H4 (cell line): ENCODE results near the gene VANGL1. TPM values are rescaled to one million over a fixed set of nuclear protein-coding genes. Genes with fewer than 3 reads are reported as not detected.

Experiments used
- DNase-seq: peaks from one replicate; pipeline ENCODE4 v3.0.0-alpha.2; 2015; ENCODE audit warnings: low spot score
- total RNA-seq: library from RNA; depleted of rRNA; stranded (reverse); fragments of >200 nt; shearing (Covaris generic); gene quantifications from 2 replicates; pipeline ENCODE4 v1.2.3, GENCODE V29; 2014

Gene VANGL1
- total RNA-seq, 1 experiment from 2014 or later: 8.2 TPM

DNA sequence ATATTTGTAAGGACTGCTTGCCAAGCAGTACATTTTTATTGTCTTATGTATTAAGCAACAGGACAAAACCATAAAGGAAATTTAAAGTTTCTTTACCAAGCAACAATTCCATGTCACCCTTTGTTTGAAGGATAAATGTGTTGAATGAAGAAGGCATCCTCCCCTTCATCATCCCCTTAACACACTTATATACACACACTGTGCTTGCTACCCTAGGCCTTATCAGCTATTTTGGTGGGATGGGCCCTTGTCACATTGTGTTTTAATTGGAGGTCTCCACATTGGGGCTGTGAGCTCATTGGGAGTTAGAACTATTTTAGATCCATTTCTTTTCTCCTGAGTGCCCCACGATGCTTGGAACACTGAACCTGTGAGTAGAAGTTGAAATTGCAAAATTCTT is 1.9 kb downstream of the VANGL1 start:
- no peak for DNase-seq

DNA sequence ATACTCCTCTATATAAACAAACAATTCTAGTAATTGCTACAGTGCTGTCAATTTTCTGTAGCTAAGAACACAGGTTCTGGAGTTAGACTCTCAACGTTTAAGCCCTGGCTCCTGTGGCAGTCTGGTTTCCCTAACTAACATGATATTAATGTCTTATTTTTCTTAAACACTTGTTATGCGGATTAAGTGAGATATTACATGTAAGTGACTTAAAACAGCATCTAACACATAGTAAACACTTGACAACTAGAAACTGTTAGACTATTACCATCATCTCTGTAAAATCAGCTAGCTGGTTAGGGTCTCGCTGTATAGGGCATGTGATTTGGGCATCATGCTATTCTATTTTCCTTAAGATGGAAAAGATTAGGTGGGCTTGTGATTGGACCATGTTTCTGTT is 2.3 kb downstream of the VANGL1 start:
- no peak for DNase-seq

DNA sequence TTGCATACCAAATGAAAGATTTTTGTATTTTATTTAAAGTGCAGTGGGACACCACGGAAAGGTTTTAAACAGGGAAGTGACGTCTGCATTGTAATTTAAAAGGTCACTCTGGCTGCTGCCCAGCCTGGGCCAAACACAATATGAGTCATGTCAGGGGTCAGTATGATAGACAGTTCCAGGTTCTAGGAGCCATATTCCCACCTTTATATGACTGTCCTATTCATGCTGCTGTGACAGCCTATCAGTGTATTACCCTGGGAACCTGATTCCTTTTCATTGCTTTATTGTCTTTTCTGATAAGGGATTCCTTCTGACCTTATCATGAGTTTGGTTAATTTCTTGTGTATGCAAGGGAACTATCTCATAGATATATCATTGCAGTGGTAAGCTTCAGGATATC is 5.3 kb downstream of the VANGL1 start:
- DNase-seq: no peak

DNA sequence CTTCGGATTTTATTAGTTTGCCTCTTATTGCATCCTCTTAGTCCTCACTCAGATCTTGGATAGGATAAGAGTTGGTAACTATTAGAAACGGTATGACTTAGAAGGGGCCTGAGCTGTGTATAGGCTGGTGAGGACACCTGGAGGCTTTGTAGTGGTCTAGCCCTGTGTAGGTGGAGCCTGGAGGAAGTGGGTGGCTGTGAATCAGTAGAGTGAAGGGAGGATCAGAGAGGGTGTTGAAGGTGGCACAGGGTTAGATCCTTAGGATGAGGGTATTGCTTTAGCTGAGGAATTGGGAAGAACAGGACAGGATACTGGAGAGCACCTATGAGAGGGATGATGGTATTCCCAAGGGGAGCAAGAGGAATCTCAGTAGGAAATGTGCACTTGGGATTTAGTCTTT is 5.7 kb downstream of the VANGL1 start:
- no peak for DNase-seq

DNA sequence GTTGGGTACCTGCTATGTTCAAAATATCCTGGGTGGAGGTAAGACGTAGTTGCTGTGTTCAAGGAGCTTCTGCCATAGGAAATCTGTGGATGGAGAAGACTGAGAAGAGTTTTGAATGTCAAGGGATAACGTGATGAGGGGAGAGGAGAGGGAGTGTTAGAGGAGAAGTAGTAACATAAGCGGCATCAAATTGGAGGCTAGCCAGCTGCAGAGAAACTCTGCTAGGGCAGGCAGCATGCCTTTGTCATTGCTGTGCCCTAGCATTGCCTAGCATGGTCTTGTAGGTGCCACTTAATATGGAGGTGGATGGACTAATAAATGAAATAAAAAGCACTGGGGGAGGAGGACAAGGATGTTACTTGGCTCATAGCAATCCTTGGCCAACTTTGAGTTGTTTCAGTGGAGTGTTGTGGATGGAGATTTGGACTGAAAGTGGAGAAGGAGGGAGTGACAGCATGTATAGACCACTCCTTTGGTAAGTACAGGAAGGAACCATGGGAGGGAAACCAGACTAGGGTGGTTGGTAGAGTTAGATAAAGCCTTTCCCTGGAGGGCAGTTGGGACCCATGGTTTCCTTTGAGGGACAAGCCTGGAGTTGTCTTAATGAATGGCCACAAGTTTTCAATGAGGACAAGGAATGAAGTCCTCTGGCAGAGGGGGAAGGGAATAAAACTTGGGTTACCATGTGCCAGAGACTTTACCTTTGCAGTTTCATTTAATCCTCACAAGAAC is 6.3 kb downstream of the VANGL1 start:
- DNase-seq: no peak

DNA sequence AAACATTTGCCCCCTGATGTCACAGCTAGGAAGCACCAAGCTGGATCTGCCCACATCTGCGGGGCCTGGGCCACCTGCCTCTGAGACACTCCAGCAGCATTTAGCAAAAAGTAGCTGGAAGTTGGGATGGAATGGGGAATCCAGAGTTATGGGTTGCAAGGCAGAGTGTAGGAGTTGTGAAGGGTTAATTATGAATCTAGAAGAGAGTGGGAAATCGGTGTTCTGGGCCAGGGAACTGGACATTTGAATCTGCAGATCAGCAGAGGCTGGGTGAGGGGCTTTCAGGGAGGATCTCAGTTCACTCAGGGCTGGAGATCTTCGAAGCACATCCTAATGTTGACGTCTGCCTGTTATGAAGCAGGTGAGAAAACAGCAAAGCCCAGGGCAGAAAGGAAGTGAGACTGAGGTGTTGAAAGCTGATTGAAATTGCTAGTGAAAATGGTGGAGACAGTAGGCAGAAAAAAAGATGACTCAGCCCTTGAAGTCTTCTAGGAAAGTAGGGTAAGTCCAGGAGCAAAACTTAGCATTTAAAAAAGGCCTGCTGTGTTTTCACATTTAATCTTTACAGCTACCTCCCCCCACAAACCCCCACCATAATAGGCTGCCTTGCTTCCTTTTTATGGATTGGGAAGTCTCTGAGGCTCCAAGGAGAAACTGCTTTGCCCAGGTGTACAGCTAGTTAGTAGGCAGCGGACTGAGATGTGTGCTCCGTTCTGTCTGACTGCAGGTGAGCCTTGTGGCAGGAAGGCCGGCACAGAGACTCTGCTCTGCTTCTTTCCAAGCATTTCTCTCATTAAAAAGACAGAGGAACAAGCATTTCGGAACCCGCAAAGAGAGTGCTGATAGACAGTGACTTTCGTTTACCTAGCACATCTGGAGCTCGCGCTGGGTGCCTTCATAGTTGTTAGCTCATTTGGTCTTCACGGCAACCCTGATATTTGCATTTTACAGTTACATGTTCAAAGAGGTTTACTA is 7.2 kb downstream of the VANGL1 start:
- DNase-seq: no peak

DNA sequence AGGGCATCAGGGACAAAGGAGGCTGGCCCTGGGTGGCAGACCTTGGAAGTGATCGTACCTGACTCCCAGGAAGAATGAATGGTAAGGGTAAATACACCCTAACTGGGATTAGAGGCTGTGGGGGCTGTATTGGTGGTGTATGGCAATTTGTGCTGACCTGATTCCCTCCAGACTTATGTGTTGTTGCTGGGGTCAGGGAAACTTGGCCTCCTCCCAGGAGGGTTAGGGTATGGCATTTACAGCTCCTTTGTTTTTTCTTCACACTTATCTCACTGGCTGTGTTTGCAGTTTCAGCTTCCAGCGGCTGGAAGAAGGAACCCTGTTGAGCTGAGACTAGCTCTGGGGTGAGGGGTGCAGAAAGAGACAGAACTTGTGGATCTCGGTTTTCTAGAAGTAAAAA is 8.2 kb downstream of the VANGL1 start:
- DNase-seq: no peak

DNA sequence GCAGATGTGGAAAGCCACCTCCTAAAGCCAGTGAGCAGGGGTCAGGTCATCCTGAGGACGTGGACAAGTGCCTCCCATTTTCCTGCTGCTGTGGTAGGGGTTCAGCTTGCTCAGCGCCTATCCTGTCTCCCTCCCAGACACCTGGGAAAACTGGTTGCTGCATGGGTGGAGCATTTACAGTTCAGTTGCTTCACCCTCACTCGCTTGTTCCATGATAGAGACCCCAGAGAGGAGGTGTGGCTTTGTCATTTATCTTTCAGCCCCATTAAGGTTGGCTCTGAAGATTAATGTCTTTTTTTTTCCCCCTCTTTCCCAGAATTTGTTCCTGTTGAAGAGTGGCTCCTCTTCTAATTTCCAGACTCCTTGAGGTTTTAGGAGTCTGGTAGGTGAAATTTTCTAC is 9.2 kb downstream of the VANGL1 start:
- DNase-seq: no peak

DNA sequence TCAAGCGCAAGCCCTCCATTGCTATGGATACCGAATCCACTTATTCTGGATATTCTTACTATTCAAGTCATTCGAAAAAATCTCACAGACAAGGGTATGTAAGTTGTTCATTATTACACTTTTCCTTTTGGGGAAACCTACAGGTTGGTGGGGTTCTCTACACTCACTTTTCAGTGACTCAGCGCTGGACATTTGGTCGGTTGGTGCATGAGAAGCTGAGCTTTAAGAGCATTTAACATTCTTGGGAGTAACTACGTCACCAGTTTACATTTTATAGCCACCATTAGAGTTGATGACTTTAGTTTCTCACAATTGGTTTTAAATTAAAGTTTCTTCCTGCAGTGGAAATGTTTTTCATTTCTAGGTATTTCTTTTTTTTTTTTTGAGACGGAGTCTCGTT is 9.6 kb downstream of the VANGL1 start:
- no peak for DNase-seq

DNA sequence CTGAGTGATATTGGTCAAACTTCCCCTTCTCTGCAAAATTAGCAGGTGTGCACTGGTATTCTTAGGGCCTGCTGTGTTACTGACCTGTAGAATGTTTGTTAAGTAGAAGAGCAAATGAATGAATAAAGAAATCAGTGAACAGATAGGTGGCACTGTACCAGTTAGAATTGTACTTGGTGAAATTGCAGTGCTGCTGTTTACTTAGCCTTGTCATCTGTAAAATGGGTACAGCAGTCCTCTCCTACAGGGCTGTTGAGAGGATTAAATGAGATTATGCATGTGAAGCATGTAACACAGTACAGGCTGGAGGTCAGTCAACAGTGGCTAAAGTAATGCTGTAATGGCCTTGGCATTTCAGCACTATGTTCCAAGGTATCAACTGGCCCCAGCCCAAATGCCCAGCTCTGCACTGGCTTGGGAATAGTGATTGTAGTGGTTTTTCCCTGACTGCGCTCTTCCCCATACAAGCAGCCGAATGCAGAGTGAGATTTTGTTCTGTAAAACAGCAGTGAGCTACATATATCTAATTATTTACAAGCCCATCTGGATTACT is 10.5 kb downstream of the VANGL1 start:
- DNase-seq: no peak

DNA sequence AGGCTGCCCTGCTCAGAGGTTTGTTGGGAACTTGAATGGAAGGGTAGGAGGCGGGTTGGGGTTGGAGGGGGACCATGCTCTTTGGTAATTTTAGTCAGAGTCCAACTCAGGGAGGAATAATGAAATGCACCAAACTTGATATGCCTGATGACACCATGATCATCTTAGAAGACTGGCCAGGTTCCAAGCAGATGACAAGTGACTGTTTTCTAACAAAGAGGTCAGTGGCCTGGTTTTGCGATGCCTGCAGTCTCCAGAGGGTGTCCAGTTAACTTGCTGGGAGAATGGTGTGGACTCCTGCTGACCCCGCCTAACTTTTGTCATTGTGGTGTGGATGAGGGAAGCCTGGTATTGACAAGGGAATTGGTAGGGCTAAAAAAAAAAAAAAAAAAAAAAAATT is 12.4 kb downstream of the VANGL1 start:
- DNase-seq: no peak

DNA sequence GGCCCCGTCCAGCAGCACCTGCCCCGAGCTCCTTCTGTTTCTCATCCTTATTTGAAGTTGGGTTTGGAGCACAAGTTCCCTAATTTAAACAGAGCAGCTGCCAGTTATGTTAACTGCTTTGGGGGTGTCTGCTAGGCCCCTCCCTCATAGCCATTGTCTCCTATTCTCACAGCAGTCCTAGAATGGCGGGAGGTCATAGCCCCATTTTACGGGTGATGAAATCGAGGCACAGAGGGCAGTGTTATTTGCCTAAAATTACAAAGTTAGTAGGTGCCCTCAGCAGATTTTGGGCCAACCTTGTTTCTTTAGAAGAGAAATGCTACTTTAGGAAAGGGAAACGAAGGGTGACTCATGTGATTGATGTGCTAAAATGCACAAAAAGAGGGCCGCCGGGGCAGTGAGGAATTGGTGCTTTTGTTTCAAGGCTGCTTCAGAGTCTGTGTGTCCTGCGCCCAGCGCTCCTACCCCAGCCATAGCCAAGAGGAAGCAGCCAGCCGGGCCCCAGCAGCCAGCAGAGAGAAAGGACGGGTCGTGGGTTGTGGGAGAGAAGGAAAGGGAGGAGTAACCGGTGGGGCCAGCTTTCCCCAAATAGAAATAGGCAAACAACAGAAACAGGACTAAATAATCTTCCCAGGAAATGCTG is 13.0 kb downstream of the VANGL1 start:
- no peak for DNase-seq

DNA sequence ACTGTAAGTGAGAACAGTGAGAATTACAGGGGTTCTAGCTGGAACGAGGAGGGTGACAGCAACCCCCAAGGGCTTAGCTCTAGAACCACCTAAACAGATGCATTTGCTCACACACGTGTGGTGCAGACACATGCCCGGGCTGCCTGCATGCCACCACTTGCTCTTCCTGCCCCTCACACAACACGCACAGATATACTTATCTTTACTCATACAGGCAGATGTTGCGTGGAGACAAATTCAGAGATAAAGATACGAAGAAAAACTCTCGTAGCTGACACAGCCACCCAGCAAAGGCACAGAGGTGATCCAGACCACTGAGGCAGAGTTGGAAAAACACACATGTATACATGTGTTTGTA is 13.5 kb downstream of the VANGL1 start:
- no peak for DNase-seq

DNA sequence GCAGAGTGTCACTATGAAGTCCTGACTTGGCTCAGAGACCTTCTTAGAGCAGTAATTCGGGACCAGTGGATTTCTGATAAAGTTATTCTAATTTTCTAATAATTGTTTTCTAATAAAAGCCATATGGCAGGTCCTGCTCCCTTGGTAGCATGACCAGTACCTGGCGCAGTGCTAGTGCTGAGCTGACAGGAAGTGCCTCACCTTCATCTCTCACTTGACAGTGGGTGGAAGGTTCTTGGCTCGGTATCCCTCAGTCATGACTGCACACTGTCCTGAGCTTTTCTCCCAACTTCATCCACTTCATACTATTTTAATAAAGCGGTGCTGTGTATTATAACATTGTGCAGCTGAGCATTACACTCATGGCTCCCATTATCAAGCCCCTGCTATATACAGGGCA is 14.1 kb downstream of the VANGL1 start:
- DNase-seq: no peak

DNA sequence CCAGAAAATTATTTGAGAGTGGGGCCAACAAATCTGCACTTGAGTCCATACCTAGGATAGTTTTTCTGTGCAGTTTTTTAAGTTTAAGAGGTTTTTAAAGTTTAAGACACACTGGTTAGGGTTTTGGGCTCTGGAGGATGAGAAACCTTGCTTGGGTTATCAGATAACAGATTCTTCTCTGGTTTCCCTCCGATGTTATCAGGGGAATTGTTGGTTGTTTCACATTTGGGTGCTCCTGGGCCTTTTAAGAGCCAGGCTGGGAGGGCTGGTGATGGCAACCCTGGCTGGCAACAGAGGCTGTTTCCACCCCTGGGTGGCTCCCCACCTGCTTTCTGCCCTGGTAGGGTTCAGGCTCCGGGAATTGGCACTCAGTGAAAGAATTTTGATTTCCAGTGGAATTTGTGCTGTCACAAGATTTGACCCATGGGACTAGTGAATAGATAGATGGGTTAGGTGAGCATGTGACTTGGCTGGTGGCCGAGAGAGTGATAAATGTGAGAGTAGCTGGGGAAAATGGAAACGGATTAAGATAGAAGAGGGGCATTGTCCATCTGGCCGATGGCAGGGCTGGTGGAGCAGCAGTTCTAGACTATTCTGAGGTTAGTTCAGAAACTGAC is 14.8 kb downstream of the VANGL1 start:
- DNase-seq: no peak

DNA sequence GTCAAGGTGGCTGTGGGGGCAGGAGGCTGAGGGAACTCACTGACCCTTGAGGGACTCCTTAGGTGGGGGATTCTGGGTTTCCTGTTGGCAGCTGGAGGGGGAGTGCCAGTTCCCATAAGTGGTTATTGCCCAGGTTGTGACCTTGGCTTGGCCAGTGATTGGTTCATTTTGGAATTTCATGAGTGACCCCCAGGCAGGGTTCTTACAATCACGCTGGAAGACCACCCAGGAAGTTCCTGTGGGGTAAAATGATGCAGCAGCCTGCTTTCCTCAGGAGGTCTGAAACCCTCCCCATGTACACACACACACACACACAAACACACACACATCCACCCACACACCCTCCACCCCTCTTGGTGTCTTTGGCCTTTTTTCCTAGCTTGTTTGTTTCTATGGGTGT is 16.9 kb downstream of the VANGL1 start:
- DNase-seq: no peak

DNA sequence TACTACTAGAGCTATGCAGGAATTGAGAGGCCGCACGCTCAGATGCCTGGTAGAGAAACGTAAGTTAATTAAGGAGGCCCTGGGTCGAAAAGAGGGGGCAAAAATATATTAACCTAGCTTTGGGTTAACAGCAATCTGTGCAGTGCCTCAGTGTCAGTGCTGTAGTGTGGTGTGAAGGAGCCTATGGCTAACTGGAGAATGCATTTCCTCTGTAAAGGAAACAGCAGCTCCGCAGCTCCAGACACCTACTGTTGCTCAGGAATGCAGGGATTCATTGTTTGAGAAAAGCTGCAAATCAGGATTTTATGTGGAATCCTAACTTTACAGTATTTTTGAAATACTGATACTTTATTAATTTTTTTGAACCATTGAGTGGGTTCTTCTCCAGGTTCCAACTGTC is 18.4 kb downstream of the VANGL1 start:
- DNase-seq: no peak

DNA sequence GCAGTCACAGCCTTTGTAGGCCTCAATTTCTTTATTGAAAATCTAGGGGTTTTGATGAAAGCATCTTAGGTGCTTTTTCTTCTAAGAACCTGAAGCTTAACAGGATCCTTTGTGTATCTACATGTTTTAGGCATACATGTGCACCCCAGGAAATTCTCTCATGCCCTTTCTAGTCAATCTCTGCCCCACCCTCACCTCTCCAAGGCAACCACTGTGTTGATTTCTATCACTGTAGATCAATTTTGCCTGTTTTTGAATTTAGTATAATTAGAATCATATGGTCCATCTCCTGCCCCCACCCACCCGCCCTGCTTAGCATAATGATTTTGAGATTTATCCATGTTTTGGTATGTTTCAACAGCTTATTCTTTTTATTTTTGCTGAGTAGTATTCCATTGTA is 19.4 kb downstream of the VANGL1 start:
- no peak for DNase-seq

DNA sequence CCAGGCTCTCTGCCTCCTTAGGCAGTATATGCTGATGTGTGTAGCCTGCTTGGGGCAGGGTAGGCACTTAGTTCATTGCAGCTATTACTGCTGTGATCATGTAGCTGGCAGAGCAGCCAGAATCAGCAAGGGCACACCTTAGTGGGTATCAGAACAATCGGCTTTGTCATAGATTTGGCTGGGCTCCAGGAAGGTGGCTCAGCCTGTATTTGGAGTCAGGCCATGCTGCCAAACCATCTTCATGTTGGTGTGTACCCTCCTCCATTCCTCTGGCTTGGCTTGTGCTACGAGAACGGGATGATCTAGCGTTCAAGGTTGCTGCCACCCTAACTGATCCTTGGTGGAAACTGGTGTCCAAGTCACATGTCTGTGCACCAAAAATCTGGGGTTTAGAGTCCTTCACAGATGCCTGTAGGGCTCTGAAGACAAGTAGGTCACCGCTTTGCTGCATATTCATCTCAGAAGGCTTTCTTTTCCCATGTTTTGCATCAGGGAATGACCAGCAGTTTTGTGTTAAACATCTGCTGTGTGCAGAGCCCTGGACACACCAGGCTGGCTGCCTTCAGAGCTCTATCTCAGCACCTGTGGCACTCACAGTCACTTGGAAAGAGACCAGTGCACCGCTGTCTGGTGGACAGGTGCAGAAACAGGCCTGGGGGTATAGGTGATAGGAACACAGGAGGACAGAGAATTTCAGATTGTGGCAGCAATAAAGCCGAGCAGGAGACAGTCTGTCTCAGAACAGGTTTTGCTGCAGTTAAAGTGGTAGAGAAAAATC is 23.7 kb downstream of the VANGL1 start:
- DNase-seq: no peak

DNA sequence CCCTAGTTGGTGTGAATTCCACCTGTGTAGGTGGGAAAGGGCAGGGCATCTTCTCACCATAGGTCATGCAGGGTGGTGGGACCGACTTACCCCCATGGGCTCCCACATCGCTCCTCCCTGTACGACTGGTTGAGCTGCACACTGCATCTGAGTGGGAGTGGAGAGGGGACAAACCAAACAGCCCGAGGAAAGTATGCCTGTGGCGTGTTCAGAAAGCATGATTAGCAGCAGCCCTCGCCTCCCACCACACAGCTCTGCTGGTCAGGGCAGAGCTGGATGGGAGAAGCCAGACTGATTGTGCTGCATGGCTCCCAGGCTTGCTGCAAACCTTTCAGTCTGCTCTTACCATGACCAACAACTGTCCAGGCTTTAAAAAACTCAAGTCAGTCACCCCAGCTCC is 24.4 kb downstream of the VANGL1 start:
- DNase-seq: no peak

DNA sequence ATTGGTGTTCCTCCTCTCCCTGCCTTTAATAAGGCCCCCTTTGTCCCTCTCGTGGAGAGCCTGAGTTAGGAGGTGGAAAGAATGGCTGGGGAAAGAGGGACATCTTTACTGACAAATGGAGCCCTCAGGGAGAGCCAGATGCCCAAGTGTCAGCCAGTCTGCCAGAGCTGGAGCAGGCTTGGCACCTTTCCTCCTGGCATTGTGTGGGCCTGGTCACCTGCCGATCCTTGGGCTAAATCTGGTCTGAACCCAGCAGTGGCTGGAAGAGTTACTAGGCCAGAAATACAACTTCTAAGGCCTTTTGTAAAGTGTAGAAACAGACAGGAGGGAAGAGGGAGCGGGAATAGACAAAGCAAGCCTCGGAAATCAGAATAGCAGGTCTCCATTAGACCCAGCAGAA is 24.9 kb downstream of the VANGL1 start:
- no peak for DNase-seq
